ENCODE data around the gene PLEKHA7.

PLEKHA7 gene

GRCh38 chr11:16784097-16784496, 230.1 kb downstream of the PLEKHA7 start:
- no peak for DNase-seq

DNA sequence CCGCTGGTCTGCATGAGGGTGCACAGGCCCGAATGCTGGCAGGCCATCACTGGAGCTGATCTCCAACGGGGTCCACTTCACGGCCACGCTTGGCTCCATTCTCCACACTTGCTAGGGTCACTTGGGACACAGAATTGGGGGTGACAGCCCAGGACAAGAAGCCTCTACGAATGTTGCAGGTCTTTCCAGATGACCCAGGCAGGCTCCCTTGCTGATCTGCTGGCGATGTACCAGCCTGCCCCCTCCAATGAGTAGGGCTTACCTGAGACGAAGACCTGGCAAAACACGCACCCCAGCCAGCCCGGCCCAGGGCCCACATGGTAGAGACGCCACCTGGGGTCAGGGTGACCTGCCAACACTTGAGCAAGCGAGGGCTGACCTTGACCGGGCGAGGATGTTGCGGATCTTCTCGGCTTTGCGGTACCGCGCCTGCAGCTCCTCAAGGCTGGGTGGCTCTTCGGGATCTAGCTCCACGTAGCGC, 230.9 kb downstream of the PLEKHA7 start:
- DNase-seq = no peak

- DNase-seq = no peak
Measured at GRCh38 chr11:16781936-16782919, 232.0 kb downstream of the PLEKHA7 start.

- DNase-seq = no peak
Measured at GRCh38 chr11:16780698-16781550, 233.3 kb downstream of the PLEKHA7 start.

- DNase-seq = no peak
Measured at GRCh38 chr11:16780146-16780545, 234.1 kb downstream of the PLEKHA7 start.

- no peak for DNase-seq
Measured at GRCh38 chr11:16779436-16779835, 234.8 kb downstream of the PLEKHA7 start.

- no peak for DNase-seq
Measured at GRCh38 chr11:16778876-16779275, 235.3 kb downstream of the PLEKHA7 start.

DNA sequence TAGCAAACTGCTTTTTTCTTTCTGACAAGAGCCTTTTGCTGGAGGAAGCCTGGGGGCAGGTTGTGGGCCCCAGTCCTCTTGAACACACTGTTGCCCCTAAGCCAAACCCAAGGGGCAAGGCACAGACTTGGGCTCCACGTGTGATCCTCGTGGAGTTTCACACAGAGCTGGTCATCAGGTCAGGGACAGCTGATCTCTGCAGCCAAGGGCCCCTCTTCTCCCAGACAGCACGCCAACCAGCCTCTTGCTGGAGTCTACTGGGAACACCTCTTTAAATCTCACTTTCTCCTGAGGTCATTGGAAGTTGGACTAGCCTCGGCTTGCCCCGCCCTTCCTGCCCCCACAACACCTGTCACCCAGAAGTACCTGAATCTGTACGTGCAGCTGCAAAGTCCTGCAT, 235.9 kb downstream of the PLEKHA7 start:
- no peak for DNase-seq

DNA sequence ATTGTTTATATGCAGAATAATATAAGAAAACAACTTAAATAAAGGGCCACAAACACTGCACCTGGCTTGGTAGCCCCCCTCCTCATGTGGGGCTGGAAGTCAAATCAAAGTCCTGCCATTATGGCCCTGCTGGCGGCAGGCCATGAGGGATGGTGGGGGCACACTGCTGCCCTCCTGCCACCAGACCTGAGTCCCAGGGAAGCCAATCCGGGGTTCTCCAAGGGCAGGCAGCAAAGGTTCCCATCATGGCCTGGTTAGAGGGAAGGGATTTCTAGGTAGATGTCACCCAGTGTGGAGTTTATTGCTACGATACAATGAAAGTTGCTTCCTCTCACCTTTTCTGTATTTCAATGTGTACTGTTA, 236.6 kb downstream of the PLEKHA7 start:
- DNase-seq = no peak

DNA sequence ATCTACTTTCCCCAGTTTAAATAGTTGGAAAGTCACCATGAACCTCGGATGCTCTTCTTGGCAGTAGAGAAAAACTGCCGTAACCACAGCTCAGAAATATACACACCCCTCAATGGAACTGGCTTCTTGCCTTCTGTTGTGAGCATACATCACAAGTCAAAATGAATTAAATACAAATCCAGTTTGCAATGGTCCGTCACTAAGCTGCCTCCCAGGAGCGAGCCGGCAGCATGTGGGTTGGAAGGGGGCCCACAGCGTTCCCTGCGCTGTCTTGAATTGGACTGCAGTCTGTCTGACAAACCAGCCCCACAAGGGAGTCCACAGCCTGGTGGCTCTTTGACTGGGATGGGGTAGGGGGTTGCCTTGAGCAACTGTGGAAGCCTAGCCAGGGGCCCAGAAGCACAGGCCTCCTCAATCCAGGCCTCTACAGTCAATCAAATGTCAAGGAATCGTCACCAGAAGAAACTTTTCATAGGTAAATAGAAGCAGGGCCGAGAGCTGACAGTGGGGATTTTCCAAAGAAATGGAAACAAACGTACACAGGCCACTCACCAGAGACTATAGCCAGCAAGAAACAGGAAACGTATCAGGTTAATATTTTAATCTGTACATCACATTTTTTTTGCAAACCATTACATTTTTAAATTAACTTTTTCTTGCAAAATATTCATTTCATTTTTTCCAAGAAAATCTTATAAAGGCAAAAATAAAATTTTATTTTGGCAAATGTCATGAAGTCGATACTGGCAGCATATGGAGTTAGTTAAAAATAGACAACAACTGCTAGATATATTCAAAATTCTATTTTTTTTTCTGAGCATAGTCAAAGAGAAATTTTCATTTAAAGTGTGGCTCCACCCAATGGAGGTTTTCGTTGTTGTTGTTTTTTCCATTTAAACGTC, 237.3 kb downstream of the PLEKHA7 start:
- DNase-seq = peak; percentile 87

DNA sequence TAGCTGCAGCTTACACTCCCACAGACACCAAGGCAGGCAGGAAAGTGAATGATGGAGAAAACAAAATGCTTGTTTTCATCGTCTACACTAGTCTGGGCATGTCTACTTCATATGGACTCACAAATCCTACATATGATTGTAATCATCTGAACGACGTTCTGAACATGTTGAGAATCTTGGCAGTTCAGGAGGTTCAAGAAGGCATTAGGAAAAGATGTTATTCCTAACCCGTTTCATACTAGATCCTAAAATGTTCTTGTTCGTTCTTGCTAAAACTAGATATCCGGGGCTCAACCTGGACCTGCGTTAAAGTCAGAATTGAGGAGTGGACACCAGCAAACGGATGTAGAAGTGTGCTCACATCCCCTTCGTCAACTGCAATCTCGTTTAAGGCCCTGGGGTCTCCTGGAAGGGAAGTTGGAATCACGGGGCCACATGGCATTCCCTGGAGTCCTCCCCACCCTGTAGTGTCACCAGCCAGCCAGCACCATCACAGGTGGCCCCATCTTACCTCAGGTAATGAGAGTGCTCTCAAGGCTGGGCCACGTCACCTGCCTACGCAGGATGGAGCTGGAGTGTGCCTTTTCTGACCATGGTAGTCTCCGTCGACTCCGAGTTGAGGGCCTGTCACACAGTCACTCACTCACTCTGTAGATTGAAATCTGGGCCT, 238.5 kb downstream of the PLEKHA7 start:
- no peak for DNase-seq

- no peak for DNase-seq
Measured at GRCh38 chr11:16774936-16775613, 239.1 kb downstream of the PLEKHA7 start.

GRCh38 chr11:16773981-16774935, 240.0 kb downstream of the PLEKHA7 start:
- no peak for DNase-seq

DNA sequence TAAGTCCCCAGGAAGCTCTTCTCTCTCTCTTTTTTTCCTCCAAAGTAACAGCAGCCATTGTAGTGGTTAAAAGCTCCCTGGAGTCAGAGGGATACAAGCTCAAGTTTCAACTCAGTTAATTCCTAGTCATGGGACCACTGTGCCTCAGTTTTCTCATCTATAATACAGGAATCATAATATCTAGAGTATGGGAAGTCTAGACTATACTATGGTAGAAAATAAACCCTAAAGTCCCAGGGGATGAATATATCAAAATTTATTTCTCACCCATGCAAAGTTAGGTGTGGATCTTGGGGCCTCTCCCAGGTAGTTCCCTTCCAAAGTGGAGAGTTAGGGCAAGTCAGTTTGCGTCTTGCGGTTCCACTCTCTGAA, 242.1 kb downstream of the PLEKHA7 start:
- DNase-seq = no peak

DNA sequence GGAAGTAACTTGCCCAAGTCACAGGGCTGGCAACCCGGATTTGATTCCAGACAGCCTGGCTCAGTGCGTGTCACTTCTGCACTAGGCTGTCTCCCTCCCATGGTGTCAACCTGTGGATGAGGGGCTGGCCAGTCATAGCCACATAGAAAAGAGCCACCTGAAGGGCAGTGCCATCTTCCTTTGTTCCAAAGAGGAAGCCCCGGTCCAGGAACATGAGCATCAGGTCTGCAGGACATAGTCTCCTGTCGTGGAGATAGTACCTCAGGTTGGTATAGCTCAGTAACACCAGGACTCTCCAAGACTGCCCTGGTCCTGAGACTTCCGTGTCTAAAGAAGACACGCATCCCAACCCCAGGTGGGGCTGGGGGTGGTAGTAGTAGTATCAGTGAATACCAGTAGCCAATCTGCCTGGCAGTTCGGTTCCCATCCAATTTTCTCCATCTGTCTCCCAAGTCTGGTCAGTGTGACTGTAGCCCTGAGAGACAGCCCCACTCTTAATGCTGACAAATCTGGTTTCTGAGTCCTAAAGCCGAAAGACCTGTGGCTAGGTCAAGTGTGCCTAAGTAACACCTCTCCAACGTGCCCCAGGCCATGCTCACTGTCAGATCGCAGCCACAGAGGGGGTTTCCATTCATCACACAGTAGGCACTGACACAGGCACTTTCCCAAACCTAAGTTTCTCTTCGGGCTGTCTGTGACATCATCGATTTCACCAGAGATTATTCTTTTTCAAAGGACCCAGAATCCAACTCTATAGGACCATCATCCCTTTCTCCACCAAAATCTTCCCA, 242.7 kb downstream of the PLEKHA7 start:
- DNase-seq = no peak

DNA sequence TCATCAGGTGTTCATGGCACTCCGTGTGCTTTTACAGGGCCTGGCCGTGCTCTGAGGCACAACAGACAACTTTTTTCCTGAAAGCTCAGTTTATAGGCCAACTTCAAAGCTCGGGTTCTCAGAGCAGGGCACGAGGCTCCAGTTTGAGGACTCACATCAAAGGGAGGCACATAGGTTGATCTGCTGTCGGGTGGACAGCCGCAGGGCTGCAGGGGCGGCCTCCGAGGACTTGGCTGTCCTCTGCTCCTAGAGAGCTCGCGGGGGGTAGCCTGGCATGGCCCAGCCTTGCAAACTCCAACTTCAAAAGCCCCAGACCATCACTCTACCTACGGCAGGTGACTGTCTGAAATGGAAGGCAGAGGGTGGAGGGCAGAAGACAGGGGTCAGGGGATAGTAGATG, 244.2 kb downstream of the PLEKHA7 start:
- no peak for DNase-seq

DNA sequence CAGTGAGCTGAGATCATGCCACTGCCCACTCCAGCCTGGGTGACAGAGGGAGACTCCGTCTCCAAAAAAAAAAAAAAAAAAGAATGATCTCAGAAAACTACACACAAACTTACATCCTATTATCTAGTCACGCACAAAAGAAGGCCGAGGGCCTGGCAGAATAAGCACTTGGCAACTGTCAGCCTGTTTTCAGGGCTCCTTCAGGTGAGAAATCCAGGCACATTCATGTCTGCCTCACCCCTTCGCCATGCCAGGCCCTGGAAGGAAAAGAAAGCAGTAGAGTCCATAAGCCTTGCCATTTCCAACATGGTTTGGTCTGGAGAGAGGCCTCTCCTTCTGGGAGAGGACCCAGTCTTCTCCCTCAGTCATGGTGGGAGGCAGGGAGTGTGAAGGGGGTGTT, 244.8 kb downstream of the PLEKHA7 start:
- DNase-seq = no peak

- no peak for DNase-seq
Measured at GRCh38 chr11:16767957-16768356, 246.3 kb downstream of the PLEKHA7 start.

DNA sequence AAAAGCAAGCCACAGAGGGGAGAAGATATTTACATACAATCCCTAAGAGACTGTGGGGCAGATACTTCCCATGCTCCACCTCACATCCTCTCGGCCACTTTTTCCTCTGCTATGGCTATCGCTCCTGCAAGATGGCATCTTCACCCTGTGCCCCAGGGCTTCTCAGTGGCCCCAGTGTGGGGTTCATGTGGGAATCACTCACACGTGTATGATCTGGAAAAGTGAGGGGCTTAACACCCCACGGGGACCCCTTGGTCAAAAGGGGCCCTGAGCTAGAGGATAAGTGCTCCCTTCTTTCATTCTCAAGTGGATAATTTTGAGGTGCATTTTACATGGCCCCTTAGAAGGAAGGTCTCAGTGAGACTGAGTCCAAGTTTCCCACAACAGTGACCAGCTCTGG, 247.1 kb downstream of the PLEKHA7 start:
- no peak for DNase-seq

All from left hindlimb (tissue), 1 donor.